Measurements from ENCODE around the gene KCP.

- TF ChIP-seq CTCF (IDR thresholded peaks at IDR 0.05) (no peak), EP300 (IDR thresholded peaks at IDR 0.05) (no peak), POLR2A (IDR thresholded peaks at IDR 0.05) (no peak)
Observed at GRCh38 chr7:128865303-128865702, 45.2 kb downstream of the KCP start.

Data from ovary (tissue), 3 donors.